GM19468 (cell line): ENCODE measurements around the gene TMEM220.
"Not testable (repeated sequence)": the region's sequence is repeated elsewhere in the genome, so short reads cannot be mapped to it uniquely, and the experiment has no call there.

ENCODE experiments used
- ATAC-seq: cut with Tn5 transposase; IDR thresholded peaks from one replicate; pipeline ENCODE4 v1.9.1; 2021; ENCODE audit warnings: mild to moderate bottlenecking, moderate library complexity, moderate number of reproducible peaks; ENCODE audit not compliant: unreplicated experiment; ENCODE audit errors: extremely low read depth

The TMEM220 gene

DNA sequence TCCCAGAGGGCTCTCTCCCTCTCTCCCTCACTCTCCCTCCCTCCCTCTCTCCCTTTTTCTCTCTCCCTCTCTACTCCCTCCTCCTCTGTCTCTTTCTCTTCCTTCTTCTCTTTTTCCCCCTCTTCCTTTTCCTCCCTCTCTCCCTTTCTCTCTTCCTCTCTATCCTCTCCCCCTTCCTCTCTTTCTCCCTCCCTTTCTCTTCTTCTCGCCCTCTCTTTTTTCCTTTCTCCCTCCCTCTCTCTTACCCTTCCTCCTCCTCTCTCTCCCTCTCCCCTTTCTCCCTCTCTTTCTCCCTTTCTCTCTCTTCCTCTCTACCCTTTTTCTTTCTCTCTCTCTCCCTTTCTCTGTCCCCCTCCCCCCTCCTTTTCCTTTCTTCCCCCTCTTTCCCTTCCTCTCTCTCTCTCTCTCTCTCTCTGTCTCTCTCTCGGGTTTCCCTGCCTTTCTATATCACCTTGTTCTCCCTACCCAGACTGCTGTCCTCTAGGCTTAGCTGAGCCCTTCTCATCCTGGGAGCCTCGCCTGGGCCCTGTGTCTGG lies 25.8 kb upstream of the TMEM220 start:
- ATAC-seq = no peak

DNA sequence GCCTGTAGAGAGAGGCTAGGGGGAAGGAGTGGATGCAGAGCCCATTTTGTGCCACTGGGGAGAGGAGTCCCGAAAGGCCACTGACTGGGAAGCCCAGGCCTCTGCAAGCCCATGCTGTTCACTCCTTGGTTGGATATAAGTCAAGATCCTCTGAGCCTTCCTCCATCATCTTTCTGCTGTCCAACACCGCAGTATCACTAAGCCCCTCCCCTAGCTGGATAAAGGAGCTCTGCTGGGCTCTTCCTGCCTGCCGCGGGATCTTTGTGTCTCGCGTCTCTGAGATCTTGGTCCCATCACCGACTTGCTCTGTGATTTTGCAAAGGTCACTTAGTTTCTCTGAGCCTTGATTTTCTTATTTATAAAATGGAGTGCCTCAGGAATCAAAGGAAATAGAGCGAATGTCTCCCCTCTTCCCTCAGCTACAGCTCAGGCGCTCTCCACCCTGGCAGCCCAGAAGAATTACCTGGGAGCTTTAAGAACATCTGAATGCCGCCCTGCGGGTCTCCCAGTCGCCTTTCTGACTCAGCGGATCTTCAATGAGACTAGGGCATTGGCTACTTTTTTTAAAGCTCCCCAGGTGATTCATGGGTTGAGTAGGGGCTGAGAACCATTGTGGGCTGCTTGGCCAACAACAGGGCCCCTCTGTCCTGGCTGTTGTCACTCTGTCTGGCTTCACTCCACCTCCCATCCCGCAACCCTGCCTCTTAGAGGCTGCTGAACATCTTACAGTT lies 25.2 kb upstream of the TMEM220 start:
- ATAC-seq = no peak

DNA sequence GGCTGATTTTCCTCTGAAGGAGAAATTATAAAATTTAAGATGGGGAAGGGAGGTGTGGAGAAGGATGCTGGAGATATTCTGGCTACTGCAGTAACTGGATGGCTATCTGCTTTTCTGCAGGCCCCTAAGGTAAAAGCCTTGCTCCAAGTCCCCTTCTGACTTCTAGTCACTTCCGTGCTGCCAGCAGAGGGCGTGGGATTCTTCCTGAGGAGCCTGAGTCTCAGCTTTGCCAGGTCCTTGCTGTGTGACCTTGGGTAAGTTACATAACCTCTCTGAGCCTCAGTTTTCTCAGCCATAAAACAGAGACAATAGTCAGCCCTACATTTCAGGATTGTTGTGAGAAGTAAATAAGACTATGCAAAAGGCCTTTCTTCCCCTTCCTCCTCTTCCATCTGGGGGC lies 24.3 kb upstream of the TMEM220 start:
- no peak for ATAC-seq

DNA sequence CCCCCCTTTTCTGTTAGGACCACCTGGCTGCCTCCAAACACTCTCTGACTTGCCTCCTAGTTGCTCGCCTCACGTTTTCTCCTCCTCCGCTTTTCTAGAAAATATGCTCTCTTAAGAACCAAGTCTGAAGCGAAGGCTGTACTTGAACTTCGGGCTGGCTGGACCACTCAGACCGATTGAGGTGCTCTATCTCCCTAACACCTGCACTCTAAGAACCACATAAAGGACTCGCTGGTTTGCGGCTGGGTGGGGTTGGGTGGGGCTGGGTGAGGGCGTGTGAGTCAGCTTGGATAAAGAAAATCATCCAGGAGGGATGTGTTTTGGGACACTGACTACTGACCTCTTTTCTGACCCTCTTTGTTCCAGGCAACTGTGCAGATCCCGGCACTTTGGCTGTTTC lies 22.9 kb upstream of the TMEM220 start:
- ATAC-seq = no peak

DNA sequence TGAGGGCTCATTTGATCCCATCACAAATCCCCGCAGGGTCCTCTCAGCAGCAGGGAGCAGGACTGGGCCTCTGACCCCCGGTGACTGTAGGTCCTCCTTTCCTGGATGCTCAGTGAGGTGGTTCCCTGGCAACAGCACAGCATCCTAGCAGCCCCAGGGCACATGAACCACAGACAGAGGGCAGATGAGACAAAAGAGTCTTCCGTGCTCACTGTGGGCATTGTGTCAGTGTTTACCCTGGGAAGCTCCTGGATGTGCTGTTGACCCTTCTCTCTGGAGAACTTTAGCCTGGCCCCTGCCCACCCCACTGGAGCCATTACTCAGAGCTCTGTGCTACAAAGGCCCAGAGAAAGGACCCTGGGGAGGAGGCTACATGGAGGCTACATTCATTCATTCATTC lies 21.7 kb upstream of the TMEM220 start:
- ATAC-seq = no peak

DNA sequence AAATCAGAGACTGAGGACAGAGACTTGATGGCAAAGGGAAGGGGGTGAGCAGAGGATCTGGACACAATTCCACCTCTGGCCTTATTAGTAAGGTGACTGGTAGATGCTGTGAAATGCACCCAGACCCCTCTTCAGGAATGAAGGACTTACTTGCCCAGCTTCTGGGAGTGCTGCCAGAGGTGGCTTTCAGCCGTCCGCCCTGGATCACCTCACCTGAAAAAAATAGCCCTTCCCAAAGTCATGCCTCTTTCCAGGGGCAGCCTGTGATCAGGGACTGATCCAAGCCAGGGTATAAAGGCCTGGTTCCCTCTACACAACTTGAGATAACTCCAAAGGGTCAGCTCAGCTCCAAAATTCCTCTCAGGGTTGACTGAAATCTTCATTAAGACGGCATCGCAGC lies 20.4 kb upstream of the TMEM220 start:
- no peak for ATAC-seq

DNA sequence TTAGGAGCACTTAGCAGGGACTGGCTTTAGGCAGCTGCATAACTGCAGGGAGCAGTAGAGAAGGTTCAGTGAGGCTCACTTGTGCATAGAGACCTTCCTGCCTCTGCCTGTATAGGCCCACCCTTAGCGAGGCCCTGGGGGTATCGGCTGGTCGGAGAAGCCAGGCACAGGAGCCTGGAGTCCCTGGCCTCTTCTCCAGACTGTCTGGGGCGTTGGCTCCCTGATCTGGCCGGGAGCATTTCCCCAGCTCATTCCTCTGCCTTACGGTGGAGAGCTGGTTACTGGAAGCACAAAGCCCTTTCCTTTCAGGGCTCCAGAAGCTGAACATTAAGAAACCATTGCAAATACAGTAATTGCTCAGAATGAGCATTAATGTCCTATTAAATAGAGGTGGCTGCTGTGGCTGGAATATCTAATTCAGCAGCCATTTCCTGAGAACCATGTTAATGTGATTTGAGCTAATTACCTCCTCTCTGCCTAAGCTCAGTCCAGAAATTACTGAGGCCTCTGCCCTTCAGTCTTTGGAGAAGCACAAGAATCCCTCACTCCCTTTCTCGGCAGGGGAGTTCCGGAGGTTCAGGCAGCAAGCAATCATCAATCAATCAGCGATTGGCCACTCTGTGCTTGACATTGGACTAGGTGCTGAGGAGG lies 18.8 kb upstream of the TMEM220 start:
- no peak for ATAC-seq

DNA sequence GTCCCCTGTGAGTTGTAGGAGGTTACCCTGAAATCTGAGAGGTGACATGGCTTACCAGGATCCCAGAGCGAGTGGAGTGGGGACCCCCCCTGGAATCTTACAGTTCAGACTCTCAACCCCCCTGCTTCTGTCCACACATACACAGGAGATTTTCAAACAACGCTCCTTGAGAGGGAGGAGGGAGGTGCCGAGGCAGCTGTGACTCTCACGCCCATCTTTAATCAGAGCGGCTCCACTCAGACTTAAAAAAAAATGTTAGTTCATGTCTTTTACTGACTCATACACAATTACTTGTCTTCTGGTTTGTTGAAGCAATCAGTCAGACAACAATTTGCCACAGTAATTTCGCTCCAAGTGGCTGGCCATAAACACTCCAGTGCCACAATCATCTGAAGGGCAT lies 15.4 kb upstream of the TMEM220 start:
- ATAC-seq = no peak

DNA sequence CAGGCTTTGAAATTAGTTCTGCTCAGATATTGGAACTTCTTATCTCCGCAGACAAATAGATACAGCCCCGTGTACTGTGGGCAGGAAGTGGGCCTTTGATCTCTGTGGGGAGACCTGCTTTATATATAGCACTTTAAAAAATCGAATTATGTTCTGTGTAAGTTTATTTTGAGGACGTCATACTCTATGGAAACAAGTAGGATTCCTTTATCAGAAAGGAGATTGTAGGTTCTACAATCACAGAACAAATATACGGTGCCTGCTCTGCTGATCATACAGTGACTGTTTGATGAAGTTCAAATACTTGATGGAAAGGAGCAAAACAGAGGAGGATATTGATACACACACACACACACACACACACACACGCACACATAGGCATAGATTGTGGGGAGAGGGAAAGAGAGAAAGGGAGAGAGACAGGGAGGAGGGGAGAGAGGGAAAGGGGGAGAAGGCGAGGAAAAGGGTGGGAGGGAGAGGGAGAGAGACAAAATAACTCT lies 14.7 kb upstream of the TMEM220 start:
- ATAC-seq = no peak

DNA sequence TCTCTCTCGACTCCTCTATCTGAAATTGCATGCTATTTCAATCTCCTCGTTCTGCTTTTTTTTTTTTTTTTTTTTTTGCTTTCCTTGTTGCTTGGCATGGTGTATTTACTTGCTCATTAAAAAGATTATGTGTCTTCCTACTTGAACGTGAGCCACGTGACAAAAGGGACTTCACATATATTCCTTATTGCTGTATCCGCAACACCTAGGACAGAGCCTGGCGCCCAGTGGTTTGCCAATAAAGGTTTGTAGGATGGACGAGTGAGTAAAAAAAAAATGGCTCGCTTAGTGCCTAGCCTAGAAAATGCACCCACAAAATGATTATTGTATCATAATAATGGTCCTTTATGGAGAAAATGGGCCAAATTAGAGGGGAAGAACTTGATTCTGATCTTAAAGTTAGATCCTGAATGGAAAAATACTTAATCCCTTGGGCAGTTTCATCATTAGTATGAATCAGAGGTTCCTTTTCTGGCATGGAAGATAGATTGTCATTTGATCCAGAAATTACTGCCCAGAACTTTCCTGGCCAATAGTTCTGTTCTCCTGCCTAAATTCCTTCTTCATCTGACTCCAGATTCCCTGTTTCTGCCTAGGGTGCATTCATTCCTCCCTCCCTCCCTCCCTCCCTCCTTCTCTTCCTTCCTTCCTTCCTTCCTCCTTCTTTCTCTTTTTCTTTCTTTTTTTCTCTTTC lies 13.6 kb upstream of the TMEM220 start:
- no peak for ATAC-seq

DNA sequence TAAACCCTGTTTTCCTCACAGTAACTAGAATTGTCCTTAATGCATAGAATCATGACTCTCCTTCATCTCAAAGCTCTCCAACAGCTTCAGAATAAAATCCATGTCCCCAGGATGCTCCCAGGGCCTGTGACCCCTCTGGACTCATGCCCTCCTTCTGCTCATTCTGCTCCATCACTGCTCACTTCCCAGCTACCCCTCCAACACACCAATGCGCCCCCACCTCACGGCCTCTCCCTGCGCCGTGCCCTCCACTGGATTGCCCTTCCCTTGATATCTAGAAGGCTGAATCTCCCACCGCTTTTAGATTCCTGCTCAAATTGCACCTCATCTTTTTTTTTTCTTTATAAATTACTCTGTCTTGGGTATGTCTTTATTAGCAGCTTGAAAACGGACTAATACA lies 12.6 kb upstream of the TMEM220 start:
- no peak for ATAC-seq

DNA sequence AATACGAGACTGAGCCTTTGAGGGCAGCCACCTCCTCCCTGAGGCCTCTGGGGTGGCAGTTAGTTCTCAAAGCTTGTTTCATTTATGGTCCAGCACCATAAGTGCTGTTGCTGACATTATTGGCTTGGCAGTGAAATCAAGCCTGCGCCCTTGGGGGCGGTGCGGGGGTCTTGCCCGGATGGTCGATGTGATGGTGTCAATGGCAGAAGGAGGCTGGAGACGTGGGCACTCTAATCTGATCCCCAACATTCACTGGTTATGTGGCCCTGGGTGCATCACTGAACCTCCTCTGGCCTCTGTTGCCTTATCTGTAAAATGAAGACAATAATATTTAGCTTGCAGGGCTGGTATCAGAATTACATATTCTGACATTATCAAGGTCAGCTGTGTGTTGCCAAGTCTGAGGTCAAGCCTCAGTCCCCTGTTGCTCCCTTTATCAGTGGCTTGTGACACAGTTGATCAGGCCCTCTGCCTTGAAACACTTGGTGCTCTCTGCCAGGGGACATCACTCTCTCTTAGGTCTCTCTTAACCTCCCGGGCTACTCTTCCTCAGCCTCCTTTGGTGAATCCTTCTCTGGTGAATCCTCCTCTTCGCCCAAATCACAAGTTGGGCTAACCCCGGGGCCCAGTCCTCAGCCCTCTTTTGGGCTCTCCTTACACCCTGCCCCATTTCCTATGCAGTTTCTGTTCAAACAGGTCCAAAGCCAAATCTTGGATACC lies 11.8 kb upstream of the TMEM220 start:
- no peak for ATAC-seq

DNA sequence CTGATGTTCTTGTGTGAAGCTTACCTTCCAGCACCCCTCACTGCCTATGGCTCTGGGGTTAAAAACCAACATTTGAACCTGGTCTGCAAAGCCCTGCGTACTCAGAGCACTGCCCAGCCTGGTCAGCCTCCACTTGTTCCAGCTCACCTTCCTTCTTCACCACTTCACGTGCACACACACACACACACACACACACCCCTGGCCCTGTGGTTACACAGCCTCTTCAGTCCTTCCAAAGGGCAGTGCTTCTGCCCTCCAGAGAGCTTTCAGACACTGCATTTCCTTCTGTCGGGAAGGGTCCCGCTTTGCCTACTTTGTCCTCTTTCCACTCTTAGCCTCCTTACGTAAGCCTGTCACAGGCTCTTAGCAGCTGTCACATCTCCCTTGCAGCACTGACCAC lies 9.6 kb upstream of the TMEM220 start:
- no peak for ATAC-seq

DNA sequence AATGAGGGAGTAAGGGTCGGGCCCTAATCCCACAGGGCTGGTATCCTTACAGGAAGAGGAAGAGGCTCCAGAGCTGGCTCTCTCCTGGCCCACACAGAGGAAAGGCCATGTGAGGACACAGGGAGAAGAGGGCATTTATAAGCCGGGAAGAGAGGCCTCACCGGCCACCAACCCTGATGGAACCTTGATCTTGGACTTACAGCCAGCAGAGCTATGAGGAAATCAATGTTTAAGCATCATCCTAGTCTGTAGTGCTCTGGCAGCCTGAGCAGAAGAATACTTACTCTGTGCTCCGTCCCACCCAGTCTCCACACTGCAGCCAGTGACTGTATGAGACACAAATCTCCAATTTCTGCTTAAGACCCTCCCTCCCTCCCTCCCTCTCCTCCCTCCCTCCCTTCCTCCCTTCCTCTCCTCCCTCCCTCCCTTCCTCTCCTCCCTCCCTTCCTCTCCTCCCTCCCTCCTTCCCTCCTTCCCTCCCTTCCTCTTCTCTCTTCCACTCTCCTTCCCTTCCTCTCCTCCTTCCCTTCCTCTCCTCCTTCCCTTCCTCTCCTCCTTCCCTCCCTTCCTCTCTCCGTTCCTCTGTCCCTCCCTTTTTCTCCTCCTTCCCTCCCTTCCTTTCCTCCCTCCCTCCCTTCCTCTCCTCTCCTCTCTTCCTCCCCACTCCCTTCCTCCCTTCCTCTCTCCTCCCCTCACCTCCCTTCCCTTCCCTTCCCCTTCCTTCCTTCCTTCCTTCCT lies 8.9 kb upstream of the TMEM220 start:
- no peak for ATAC-seq

DNA sequence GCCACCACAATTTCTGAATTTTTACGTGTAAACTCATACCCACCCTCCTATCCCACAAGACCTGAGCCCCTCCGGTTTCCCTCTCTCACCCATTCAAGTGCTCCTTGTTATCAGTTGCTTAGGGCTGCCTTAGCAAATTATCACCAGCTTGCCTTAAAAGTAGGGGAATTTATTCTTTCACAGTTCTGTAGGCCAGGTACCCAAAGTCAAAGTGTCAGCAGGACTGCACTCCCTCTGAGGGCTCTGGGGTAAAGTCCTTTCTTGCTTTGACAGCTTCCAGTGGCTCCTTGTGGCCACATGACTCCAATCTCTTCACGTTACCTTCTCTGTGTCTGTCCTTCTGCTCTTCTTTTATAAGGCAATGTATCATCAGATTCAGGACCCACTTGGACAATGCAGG lies 7.9 kb upstream of the TMEM220 start:
- ATAC-seq = no peak

DNA sequence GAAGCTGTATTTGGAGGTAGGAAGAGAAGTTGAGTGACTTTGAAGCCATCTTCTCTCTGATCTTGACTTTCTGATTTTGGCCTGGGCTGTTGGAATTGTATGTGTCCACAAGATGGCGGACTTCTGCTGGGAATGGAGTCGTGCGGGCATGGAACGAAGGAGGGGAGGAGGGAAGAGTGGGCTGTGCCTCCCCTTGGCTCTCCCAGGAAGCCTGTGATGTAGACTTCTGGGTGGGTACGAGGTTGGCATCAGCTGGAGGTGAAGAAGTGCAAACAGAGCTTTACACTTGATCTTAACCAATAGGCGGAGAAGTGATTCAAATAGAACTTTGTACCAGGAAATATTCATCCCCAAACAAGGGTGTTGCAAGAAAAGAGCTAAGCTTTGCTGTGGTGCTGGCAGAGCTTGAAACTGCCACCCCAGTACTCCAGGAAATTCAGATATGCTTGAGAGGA lies 7.4 kb upstream of the TMEM220 start:
- no peak for ATAC-seq

DNA sequence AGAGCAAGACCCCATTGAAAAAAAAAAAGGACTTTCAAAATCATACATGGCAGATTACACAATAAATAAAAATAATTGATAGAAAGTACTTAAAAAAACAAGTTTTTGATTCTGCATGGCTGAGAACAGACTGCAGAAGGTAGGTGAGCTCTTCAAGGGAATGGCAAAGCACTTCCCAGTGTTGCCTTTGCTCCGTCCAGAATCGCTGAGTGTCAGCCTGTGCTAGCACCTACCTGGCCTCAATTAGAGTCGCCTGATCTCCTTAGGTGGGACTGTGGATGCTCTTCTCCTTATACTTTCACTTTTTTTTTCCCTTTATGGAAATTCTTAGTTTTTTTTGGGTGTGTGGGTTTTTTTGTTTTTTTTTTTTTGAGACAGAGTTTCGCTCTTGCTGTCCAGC lies 6.0 kb upstream of the TMEM220 start:
- no peak for ATAC-seq

DNA sequence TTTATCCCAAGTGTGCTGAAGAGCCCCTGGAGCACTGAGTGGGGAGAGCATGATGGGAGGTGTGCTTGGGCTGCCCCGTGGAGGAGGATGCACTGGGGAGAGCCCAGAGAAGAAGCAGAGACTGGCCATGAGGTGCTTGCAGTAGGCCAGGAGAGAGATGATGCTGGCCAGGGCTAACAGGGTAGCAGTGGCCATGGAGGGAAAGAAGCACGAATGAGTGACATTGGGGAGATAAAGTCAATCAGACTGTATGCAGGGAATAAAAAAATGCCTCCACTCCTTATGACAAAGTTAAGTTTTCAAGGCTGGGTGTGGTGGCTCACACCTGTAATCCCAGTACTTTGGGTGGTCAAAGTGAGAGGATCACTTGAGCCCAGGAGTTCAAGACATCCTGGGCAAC lies 5.4 kb upstream of the TMEM220 start:
- no peak for ATAC-seq

DNA sequence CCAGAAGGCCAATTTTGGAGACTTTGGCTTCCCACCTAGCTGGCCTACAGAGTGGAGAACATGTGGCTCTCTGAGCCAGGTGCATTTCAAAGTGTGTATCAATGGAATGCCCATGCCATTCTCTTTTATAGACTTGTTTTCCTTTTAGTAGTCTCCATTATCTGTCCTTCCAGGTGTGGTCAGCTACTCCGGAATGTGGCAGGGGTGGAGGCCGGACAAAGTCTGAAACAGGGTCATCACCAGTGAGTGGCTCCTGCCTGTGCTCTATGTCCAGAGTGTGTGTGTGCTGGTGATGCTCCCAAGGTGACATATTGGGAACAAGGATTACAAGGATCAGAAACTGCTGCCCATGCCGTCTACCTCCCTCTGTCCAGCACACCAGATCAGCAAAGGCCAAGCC lies 3.8 kb upstream of the TMEM220 start:
- ATAC-seq = no peak

DNA sequence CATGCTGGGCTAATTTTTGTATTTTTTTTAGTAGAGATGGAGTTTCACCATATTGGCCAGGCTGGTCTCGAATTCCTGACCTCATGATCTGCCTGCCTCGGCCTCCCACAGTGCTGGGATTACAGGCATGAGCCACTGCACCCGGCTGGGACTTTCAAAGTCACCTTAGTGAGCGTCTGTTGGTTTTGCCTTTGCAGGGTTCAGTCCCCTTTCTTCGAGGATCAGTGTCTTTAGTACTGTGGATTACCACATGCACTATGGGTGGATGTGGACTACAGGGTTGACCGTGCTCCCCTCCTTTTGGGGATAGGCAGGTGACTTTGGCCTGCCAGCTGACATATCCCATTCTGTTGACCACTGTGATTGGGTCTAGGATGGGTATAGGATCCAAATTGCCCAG lies 2.3 kb upstream of the TMEM220 start:
- ATAC-seq = not testable (repeated sequence)
